Left forelimb (tissue), 1 donor: ENCODE results near the gene SMG1.
"Not testable (repeated sequence)": the region's sequence is repeated elsewhere in the genome, so short reads cannot be mapped to it uniquely, and the experiment has no call there.

Experiments used
- DNase-seq: peaks from one replicate; pipeline ENCODE4 v3.0.0-alpha.2; 2018; ENCODE audit warnings: low spot score

The SMG1 gene

DNA sequence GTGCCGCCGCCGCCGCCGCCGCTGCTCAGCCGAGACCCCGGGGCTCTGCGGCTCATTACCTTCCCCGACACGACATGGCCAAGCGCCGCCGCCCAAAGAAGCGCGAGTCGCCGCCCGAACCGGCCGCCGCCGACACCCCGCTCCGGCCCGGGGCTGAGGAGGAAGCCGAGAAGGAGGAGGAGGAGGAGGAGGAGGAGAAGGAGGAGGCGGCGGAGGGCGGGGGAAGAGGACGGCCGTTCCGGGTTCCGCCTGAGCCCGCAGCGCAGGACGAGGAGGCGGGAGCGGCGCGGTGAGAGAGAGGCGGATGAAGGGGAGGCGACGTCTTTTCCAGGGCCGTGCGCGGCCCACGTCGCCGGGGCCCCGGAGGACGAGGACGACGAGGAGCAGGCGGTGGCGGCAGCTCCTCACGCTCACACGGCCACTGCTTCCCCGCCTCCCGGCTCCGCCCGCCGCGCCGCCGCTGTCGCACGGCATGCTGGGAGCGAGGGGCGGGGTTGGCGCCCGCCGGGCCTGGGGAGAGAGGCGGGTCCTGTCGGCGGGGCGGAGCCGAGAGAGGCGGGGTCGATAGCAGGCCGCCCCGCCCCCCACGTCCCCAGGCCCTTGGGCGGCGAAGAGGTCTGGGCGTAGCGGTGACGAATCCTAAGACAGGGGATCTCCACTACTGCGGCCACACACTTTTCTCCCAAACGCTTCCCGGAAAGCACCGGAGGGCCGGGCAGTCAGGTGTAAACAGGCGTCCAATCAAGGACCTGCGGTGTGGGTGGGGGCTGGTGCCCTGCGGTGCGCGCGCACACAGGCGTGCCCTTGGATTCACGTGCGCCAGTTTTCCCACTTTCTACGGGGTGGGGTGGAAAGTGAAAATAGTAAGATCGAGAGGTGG lies at the start of gene SMG1:
Gene SMG1, minus strand, starts transcription at position 423 of the 880 bp plus-strand sequence. Its CDS starts 367 bp downstream, at position 56.
- peak; percentile 96 for DNase-seq

DNA sequence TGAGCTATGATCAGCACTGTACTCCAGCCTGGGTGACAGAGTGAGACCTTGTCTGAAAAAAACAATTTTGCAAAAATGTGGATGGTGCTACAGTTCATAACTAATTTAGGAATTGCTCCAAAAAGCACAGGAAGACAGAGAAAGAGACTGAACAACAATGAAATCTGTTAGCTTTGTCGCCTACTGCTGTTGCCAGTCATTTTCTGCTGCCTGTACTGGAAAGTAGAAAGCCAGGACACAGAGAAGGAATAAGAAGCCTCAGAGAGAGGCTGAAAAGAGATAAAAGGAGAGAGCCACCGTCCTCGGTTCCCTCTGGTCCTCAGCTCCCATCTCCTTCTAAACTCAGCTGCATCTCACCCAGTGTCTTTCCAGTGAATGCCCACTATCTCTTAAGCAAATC lies 48.9 kb upstream of the SMG1 start:
- no peak for DNase-seq

DNA sequence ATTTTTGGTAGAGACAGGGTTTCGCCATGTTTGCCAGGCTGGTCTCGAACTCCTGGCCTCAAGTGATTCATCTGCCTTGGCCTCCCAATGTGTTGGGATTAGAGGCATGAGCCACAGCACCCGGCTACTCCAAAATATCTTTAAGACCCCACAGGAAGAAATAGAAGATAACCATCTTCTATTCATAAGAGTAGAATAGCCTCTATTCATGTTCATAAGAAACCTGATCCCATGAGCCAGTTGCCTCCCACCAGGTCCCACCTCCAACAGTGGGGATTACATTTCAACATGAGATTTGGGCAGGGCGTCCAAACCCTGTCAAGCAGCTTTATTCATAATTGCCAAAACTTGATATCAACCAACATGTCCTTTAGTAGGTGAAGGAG lies 43.6 kb upstream of the SMG1 start:
- DNase-seq: no peak

DNA sequence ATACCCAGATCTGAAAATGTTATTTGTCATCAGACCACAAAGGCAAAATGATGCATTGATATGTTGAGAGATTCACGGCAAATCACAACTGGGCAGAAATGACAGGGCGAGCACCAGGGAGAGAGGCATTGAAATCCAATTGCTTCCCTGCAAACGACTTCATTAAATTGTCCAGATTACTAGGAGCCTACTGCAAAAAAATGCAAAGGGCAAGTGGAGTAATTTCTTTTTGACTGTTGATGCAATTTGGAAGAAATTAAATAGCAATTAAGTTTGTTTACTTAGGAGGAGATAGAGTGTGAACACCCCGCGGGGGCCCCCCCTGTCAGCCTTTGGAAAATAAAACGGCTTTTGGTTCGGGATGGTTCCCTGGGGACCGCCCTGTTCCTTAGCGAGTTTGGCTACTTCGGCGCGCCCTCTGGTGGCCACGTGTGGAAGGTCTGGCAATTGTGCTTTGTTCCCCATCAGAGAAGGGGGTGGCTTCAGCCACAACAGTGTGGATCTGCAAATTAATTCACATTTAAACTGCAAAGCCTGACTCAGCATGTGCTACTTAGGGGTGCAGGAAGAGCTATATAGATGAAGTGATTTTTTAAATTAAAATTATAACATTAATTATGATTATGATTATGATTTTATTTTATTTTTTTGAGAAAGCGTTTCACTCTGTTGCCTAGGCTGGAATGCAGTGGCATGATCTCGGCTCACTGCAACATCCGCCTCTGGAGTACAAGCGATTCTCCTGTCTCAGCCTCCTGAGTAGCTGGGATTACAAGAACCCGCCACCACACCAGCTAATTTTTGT lies 43.0 kb upstream of the SMG1 start:
- DNase-seq: peak; percentile 86

DNA sequence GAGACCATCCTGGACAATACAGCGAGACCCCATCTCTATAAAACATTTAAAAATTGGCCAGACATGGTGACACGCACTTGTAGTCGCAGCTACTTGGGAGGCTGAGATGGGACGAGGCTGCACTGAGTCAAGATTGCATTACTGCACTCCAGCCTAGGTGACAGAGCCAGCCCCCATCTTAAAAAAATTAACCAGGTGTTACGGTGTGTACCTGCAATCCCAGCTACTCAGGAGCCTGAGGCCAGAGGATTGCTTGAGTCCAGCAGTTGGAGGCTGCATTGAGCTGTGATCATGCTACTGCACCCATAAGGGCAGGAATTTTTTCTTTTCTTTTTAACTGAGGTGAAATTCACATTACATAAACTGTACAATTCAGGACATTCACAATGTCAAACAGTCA lies 40.6 kb upstream of the SMG1 start:
- no peak for DNase-seq

DNA sequence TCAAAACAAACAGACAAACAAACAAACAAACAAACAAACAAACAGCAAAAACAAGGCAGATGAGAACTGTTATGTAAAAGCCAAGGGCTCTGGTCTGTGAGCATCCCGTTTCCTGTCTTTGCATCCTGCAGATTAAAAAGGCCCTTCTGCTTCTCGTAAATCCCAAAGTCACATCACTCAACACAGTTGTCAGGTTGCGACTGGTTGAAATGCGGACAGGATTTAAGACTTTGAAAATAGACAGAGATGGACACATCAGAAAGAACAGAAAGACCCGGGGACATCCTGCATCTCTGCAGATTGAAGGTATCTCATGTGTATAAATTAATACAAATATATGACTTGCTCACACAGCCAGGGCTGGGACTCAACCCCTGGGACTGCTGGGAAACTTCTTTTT lies 39.3 kb upstream of the SMG1 start:
- no peak for DNase-seq

DNA sequence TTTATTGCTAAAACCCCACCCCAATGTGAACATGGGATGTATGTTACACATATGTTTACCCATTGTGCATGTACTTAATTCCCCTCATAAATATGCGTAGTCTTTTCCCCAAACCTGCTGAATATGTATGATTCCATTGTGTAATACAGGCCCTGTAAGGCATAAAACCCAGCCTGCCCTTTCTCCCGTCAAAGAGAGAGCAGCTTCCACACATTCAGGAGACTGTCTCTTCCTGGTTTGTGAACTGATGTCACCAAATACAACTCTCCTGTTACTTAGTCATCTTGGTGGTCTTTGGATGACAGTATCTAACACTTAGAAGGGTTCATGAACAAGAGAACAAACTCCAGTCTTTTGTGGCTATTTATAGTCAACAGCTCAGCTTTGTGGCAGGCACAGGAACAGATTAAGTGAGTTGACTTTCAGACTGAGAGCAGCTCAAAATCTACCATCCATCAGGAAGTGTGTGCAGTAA lies 32.9 kb upstream of the SMG1 start:
- DNase-seq: no peak

DNA sequence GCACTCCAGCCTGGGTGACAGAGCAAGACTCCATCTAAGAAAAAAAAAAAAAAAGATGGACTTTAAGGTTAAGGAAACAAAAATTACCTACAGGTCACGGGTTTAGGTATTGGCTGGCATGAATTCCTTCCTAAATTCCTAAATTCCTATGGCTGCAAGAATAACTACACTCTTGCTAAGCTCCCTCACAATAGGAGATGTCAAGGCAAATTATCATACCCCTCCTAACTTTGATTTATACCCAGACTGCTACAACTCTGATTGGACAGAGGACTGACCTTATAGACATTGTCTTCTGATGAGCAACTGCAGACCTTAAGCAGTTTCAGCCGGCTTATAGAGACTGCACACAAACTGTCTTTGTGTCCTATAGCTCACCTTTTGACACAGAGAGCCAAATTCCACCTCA lies 32.4 kb upstream of the SMG1 start:
- DNase-seq: no peak

DNA sequence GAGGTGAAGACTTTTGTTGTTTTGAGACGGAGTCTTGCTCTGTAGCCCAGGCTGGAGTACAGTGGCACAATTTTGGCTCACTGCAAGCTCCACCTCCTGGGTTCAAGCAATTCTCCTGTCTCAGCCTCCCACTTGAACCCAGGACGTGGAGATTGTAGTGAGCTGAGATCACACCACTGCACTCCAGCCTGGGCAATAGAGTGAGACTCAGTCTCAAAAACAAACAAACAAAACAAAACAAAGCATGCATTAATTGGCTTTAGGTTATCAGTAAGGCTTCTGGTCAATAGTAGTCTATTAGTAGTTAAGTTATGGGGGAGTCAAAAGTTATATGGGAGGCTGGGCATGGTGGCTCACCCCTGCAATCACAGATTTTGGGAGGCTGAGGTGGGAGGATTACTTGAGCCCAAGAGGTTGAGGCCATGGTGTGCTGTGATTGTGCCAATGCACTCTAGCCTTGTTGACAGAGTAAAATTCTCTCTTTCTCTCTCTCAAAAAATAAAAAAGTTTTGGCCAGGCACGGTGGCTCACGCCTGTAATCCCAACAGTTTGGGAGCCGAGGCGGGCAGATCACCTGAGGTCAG lies 30.5 kb upstream of the SMG1 start:
- not testable (repeated sequence) for DNase-seq

DNA sequence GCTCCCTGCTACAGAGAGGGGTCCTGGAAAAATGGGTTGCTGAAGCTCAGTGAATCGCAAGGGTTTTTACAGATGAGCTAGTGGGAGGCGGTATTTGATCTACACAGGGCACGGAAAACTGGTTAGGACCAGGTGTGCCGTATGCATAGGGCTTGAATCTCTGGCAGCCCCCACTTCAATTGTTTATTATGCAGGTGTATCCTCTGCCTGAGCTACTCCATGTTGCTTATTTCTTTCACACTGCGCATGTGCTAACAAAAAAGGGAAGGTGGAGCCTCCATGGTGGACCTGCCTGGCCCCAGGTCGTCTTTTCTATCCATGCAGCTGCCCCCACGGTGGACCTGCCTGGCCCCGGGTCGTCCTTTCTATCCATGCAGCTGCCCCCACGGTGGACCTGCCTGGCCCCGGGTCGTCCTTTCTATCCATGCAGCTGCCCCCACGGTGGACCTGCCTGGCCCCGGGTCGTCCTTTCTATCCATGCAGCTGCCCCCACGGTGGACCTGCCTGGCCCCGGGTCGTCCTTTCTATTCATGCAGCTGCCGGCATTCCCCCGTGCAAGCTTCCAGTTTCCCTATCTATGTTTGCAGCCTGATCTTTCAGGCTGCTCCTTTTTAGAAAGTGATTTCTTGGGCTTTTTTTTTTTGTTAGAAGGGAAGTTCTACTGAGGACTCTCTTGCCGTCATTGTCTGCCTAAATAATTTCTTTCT lies 29.8 kb upstream of the SMG1 start:
- DNase-seq: not testable (repeated sequence)

DNA sequence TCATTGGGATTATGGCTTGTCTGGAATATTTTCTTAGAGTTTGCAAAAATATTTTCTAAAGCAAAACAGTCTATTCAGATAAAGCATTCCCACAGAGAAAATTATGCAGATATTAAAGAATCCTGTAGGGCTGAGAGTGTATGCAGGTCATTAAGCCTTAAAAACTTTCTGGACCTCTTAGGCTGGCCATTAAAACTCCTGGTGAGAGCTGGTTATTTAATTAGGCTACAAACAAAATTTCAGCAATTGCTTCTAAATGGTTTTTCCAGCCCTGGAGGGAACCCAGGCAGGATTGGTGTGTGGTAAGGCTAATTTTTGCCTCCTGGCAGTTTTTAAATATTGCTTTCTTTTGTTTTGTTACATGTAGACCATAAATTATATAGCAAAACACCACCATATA lies 27.3 kb upstream of the SMG1 start:
- no peak for DNase-seq

DNA sequence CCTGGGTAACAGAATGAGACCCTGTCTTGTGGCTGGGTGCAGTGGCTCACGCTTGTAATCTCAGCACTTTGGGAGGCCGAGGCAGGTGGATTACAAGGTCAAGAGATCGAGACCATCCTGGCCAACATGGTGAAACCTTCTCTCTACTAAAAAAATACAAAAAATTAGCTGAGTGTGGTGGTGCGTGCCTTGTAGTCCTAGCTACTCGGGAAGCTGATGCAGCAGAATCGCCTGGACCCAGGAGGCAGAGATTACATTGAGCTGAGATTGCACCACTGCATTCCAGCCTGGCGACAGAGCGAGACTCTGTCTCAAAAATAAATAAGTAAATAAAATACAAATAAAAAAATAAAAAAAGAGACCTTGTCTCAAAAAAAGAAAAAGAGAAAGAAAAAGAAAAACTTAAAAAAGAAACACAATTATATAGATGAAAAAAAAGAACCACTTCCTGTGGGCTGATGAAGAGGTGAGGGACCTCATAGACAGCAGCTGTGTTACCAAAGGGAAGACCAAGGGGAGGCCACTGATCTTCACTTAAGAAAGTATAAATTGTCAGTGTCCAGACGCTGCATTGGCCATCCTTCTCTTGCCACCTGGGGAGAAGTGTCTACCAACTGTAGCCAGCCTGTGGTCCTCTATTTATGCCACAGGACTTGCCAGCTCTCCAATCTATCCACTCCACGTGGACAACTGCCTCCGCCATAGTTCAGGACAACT lies 24.4 kb upstream of the SMG1 start:
- no peak for DNase-seq

DNA sequence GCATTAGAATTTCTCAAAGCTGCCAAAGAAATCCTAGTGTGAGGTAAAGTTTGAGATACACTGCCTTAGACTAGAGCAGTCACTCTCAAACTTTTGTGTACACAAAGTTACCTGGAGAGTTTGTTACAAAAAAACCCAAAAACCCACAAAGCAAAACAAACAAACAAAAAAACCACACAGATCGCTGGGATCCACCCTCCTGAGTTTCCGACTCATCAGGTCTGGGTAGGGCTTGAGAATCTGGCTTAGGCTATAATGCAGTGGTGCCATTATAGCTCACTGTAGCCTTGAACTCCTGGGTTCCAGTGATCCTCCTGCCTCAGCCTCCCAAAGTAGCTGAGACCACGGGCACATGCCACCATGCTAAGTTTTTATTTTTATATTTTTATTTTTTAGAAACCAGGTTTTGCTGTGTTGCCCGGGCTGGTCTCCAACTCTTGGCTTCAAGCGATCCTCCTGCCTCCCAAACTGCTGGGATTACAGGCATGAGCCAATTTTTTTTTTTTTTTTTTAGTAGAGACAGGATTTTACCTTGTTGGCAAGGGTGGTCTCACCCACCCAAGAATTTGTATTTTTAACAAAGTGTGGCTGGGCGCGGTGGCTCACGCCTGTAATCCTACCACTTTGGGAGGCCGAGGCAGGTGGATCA lies 22.3 kb upstream of the SMG1 start:
- no peak for DNase-seq

DNA sequence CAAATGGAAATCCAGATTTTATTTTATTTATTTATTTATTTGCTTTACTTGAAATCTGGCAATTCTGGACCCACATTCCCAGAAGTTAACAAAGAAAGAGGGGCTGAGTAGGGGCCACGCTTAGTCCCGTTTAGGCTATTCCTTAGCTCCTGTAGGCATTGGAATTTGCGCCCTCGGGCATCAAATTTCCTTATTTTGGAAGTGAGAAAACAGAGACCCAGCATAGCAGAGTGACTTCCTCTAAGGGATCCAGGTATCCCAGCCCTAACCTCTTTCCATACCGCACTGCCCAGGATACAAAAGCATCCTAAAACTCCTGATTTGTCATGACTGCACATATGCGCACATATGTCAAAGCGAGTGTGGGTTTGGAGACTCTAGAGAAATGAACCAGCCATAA lies 19.0 kb upstream of the SMG1 start:
- no peak for DNase-seq

DNA sequence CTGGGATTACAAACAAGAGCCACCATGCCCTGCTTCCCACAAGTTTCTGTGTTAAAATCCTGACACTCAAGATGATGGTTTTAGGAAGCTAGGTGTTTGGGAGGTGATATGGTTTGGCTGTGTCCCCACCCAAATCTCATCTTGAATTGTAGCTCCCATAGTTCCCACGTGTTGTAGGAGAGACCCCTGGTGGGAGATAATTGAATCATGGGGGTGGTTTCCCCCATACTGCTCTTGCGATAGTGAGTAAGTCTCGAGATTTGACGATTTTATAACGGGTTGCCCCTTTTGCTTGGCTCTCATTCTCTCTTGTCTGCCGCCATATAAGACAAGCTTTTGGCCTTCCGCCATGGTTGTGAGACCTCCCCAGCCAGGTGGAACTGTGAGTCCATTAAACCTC lies 17.2 kb upstream of the SMG1 start:
- DNase-seq: no peak

DNA sequence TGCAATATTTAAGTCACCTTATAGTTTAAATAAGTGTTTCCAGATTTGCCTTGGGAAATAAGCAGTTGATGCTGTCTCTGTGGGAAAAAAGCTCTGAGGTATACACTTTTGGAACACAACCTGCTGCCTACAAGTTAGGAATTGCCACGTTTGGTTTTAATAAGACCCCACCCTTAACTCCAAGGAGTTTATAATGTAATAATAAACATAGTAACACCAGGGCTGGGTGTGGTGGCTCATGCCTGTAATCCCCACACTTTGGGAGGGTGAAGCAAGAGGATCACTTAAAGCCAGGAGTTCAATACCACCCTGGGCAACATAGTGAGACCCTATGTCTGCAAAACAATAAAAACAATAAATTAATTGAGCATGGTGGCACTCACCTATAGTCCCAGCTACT lies 15.9 kb upstream of the SMG1 start:
- no peak for DNase-seq

DNA sequence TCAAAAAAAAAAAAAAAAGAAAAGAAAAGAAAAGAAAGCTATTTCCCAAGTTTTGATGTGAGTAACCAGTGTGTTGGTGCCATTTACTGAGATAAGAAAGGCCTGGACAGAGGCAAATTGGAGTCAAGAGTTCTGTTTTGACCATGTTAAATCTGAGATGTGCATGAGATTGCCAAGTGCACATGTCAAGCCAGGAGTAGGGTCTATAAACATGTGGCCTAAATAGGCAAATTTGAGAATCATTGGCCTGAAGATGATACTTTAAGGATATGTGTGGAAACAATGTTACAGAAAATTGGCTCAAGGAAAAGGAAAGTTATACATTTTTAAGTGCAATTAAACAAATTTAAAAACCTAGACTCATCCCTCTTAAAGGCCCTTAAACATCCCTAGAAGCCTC lies 15.3 kb upstream of the SMG1 start:
- DNase-seq: no peak

DNA sequence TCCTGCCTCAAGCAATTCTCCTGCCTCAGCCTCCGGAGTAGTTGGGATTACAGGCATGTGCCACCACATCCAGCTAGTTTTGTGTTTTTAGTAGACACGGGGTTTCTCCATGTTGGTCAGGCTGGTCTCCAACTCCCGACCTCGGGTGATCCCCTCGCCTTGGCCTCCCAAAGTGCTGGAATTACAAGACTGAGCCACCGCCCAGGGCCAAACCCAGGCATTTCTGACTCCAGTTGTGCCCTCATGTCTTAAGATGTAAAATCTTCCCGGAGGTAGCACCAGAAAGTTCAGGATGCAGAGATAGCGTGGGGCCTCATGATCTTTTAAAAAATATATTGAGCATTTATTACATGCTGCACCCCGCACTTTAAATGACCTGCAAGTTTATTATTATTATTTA lies 12.8 kb upstream of the SMG1 start:
- DNase-seq: no peak

DNA sequence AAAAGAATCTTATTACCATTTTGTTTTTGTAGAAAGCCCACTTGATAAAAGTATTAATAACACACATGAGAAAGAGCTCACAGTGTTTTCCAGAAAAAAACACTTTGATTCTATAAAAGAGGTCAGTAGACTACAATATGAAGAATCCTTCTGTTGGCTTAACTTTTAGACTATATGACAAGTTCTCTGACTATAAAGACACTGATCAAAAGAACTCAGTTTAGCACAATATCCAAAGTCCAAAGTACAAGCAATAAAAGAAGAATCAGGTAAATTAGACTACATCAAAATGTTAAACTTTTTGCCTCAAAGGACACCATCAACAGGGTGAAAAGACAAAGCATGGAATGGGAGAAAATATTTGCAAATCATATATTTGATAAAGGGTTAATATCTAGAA lies 11.2 kb upstream of the SMG1 start:
- DNase-seq: no peak

DNA sequence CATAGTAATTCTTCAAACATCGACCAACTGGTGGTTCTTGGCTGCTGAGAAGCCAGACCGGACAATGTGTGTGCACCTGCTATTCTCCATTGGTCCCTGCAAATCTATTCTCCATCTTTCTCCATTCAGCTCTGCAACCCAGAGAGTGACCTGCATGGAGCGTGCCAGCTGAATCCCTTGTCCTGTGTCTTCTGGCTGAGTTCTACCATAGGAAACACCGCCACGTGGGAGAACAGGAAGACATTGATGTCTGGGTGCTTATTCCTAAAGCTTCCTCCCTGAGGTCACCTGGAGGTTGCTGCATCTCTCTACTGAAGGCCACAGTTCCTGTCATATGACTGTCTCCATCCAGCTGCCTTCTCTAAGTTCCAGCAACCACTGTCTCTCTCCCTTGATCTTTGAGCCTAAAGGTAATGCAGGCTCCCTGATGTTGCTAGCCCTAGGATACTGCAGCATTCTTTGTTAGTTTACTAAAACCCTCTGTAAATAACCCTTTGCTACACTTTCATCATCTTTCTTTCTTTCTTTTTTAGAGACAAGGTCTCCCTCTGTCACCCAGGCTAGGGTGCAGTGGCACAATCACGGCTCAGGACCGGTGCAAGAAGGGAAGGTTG lies 10.6 kb upstream of the SMG1 start:
- DNase-seq: no peak

DNA sequence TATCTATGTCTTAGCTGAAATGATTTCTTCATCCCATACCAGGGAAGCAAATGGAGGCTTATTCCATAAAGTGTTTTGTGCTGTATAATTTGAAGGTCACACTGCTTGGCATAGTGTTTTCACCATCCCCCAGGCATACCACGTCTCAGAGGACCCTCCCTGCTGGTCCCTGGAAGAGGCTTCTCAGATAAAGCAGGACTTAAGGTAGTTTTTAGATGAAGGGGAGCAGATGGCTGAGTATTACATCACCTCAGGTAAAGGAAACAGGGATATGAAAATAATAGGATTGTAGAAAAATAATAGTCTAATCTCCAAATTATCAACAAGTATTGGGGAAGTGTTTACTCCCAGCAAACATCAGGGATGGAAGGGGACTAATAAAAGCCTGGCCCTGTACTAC lies 7.3 kb upstream of the SMG1 start:
- no peak for DNase-seq
